GM18517 (cell line): Measurements from ENCODE around the gene FLNB.

Source experiments
- ATAC-seq: cut with Tn5 transposase; IDR thresholded peaks from one replicate; pipeline ENCODE4 v1.9.1; 2021; ENCODE audit warnings: mild to moderate bottlenecking, moderate library complexity; ENCODE audit not compliant: unreplicated experiment

Gene FLNB

GRCh38 chr3:58130591-58130990 is 122.4 kb downstream of the FLNB start:
- no peak for ATAC-seq

GRCh38 chr3:58131101-58131825 is 123.0 kb downstream of the FLNB start:
- ATAC-seq = no peak

GRCh38 chr3:58132850-58133249 is 124.6 kb downstream of the FLNB start:
- no peak for ATAC-seq

GRCh38 chr3:58134468-58134867 is 126.2 kb downstream of the FLNB start:
- ATAC-seq = no peak

- no peak for ATAC-seq
Observed at GRCh38 chr3:58135712-58136543, 127.7 kb downstream of the FLNB start.

GRCh38 chr3:58137306-58137705 is 129.1 kb downstream of the FLNB start:
- ATAC-seq = no peak

GRCh38 chr3:58141766-58142345 is 133.6 kb downstream of the FLNB start:
- no peak for ATAC-seq

GRCh38 chr3:58143417-58144055 is 135.3 kb downstream of the FLNB start:
- no peak for ATAC-seq

- no peak for ATAC-seq
Observed at GRCh38 chr3:58144478-58145325, 136.5 kb downstream of the FLNB start.

- no peak for ATAC-seq
Observed at GRCh38 chr3:58148049-58148448, 139.8 kb downstream of the FLNB start.

GRCh38 chr3:58150130-58150809 is 142.0 kb downstream of the FLNB start:
- no peak for ATAC-seq

GRCh38 chr3:58150810-58151199 is 142.6 kb downstream of the FLNB start:
- ATAC-seq = no peak

GRCh38 chr3:58151637-58152036 is 143.4 kb downstream of the FLNB start:
- ATAC-seq = no peak

- no peak for ATAC-seq
Observed at GRCh38 chr3:58152225-58153015, 144.2 kb downstream of the FLNB start.

- no peak for ATAC-seq
Observed at GRCh38 chr3:58153371-58153770, 145.1 kb downstream of the FLNB start.

- ATAC-seq = no peak
Observed at GRCh38 chr3:58154626-58155449, 146.6 kb downstream of the FLNB start.

GRCh38 chr3:58155838-58156237 is 147.6 kb downstream of the FLNB start:
- no peak for ATAC-seq

GRCh38 chr3:58157700-58158099 is 149.5 kb downstream of the FLNB start:
- ATAC-seq = no peak
